OCI-LY3 (cell line): ENCODE results near the gene PPP1R15B.

Source experiments
- EZH2phosphoT487 ChIP-seq: fragments of 200-600 bp; shearing (Covaris generic); IDR thresholded peaks from 2 replicates; pipeline ENCODE4 v1.6.1; 2018; ENCODE audit warnings: antibody characterized with exemption, mixed run types, low read depth
- TF ChIP-seq, protein P1 (sequence below): fragments of 200-600, 300-600 bp; sonication (generic); IDR thresholded peaks from 2 replicates; pipeline ENCODE4 v1.5.1; 2014; ENCODE audit warnings: antibody characterized with exemption, low read length, low read depth

- TF ChIP-seq, protein P1, sequence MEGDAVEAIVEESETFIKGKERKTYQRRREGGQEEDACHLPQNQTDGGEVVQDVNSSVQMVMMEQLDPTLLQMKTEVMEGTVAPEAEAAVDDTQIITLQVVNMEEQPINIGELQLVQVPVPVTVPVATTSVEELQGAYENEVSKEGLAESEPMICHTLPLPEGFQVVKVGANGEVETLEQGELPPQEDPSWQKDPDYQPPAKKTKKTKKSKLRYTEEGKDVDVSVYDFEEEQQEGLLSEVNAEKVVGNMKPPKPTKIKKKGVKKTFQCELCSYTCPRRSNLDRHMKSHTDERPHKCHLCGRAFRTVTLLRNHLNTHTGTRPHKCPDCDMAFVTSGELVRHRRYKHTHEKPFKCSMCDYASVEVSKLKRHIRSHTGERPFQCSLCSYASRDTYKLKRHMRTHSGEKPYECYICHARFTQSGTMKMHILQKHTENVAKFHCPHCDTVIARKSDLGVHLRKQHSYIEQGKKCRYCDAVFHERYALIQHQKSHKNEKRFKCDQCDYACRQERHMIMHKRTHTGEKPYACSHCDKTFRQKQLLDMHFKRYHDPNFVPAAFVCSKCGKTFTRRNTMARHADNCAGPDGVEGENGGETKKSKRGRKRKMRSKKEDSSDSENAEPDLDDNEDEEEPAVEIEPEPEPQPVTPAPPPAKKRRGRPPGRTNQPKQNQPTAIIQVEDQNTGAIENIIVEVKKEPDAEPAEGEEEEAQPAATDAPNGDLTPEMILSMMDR, result no peak
- no peak for TF ChIP-seq EZH2phosphoT487
These were observed 9.2 kb downstream of the PPP1R15B start for GRCh38 chr1:204402391-204402790.
